Liver (tissue), 9 donors: Measurements from ENCODE around the gene CMIP. TPM values are rescaled to one million over a fixed set of nuclear protein-coding genes. Genes with fewer than 3 reads are reported as not detected.

Source experiments
- DNase-seq: peaks from one replicate; pipeline ENCODE4 v3.0.0-alpha.2; 2017; ENCODE audit warnings: low spot score
- H3K27ac ChIP-seq, 2 donors: one replicate each; pipeline ENCODE4 v1.7.0; 2013; ENCODE audit warnings: inconsistent platforms in 2 of 2, low read length in 2 of 2, control low read depth in 1 of 2, low read depth in 1 of 2, mild to moderate bottlenecking in 1 of 2
- H3K27me3 ChIP-seq, 4 donors: one replicate each; pipeline versions ENCODE4 v1.6.1 to v1.7.0; 2013; ENCODE audit warnings: low read length in 3 of 4, inconsistent platforms in 1 of 4, mild to moderate bottlenecking in 1 of 4, moderate library complexity in 1 of 4; ENCODE audit not compliant: control insufficient read depth in 4 of 4, insufficient read depth in 4 of 4
- H3K36me3 ChIP-seq, 4 donors: one replicate each; pipeline versions ENCODE4 v1.6.1 to v1.7.0; 2013; ENCODE audit warnings: low read length in 3 of 4, mild to moderate bottlenecking in 3 of 4, low read depth in 1 of 4, moderate library complexity in 1 of 4; ENCODE audit not compliant: control insufficient read depth in 4 of 4, insufficient read depth in 3 of 4
- H3K4me1 ChIP-seq, 4 donors: one replicate each; pipeline versions ENCODE4 v1.6.1 to v1.7.0; 2013; ENCODE audit warnings: low read length in 3 of 4, mild to moderate bottlenecking in 3 of 4, moderate library complexity in 1 of 4; ENCODE audit not compliant: control insufficient read depth in 4 of 4, insufficient read depth in 4 of 4
- H3K4me3 ChIP-seq, 3 donors: one replicate each; pipeline versions ENCODE4 v1.6.1 to v1.7.0; 2013; ENCODE audit warnings: low read length in 3 of 3, control low read depth in 1 of 3, low read depth in 1 of 3, mild to moderate bottlenecking in 1 of 3
- H3K9ac ChIP-seq, 2 donors: one replicate each; pipeline ENCODE4 v1.7.0; 2013; ENCODE audit warnings: low read length in 2 of 2, mild to moderate bottlenecking in 2 of 2, moderate library complexity in 2 of 2, control low read depth in 1 of 2, low read depth in 1 of 2
- H3K9me3 ChIP-seq, 4 donors: one replicate each; pipeline versions ENCODE4 v1.6.1 to v1.7.0; 2013; ENCODE audit warnings: low read length in 3 of 4; ENCODE audit not compliant: control insufficient read depth in 4 of 4
- EGR1 ChIP-seq, 2 donors: IDR thresholded peaks; 2 replicates each; pipeline ENCODE4 v1.6.1; 2016 to 2018; ENCODE audit warnings: antibody characterized with exemption in 2 of 2, low read depth in 2 of 2
- FOXA1 ChIP-seq: IDR thresholded peaks from 2 replicates; pipeline ENCODE4 v1.6.1; 2016; ENCODE audit warnings: antibody characterized with exemption
- FOXA2 ChIP-seq: IDR thresholded peaks from 2 replicates; pipeline ENCODE4 v1.6.1; 2016; ENCODE audit warnings: antibody characterized with exemption
- GABPA ChIP-seq, 2 donors: IDR thresholded peaks in 1 of 2; conservative IDR thresholded peaks in 1 of 2; 2 replicates each; pipeline ENCODE4 v1.6.1; 2016; ENCODE audit warnings: antibody characterized with exemption in 2 of 2, mild to moderate bottlenecking in 1 of 2, moderate library complexity in 1 of 2
- HNF4A ChIP-seq, 2 donors: conservative IDR thresholded peaks; 2 replicates each; pipeline ENCODE4 v1.6.1; 2016; ENCODE audit warnings: antibody characterized with exemption in 2 of 2, mild to moderate bottlenecking in 2 of 2
- JUND ChIP-seq, 2 donors: IDR thresholded peaks; 2 replicates each; pipeline ENCODE4 v1.6.1; 2016; ENCODE audit warnings: antibody characterized with exemption in 2 of 2
- RAD21 ChIP-seq, 2 donors: IDR thresholded peaks; 2 replicates each; pipeline ENCODE4 v1.6.1; 2016; ENCODE audit warnings: antibody characterized with exemption in 2 of 2, mild to moderate bottlenecking in 2 of 2
- RXRA ChIP-seq, 2 donors: IDR thresholded peaks; 2 replicates each; pipeline ENCODE4 v1.6.1; 2017 to 2018; ENCODE audit warnings: antibody characterized with exemption in 2 of 2, mild to moderate bottlenecking in 1 of 2
- SP1 ChIP-seq: IDR thresholded peaks from 2 replicates; pipeline ENCODE4 v1.6.1; 2018; ENCODE audit warnings: antibody characterized with exemption, mild to moderate bottlenecking
- TAF1 ChIP-seq: conservative IDR thresholded peaks from 2 replicates; pipeline ENCODE4 v1.6.1; 2016; ENCODE audit warnings: antibody characterized with exemption, mild to moderate bottlenecking
- WGBS: extraction: QIAGEN DNeasy Blood & Tissue Kit; methylation state at CpG from one replicate; pipeline ENCODE4 v1.1.7; 2013; 5-methylcytosine and 5-hydroxymethylcytosine counted together
- polyA plus RNA-seq, 2 donors: library from polyadenylated mRNA; stranded (reverse) in 1 of 2; unstranded in 1 of 2; fragments of 200-250 nt in 1 of 2; fragments of >200 nt in 1 of 2; fragmentation: Nextera tagmentation in 1 of 2; extraction: Ambion mirVana in 1 of 2; gene quantifications; one replicate each; pipeline versions ENCODE4 v1.2.1 to v1.2.3, GENCODE V29; 2013 to 2015
- total RNA-seq, 2 donors: library from RNA; depleted of rRNA; stranded (reverse); fragments of >200 nt; gene quantifications; one replicate each; pipeline ENCODE4 v1.2.3, GENCODE V29; 2014
- TF ChIP-seq, protein P1 (sequence below): fragments of 150-350 bp; IDR thresholded peaks from 2 replicates; pipeline ENCODE4 v1.5.1; 2017; ENCODE audit warnings: improper control_type of control experiment, low read depth, low read length; ENCODE audit not compliant: missing input control
- TF ChIP-seq, protein P2 (sequence below): IDR thresholded peaks from 2 replicates; pipeline ENCODE4 v1.6.1; 2016; ENCODE audit warnings: antibody characterized with exemption
- TF ChIP-seq, protein P3 (sequence below): IDR thresholded peaks from 2 replicates; pipeline ENCODE4 v1.6.1; 2016; ENCODE audit warnings: antibody characterized with exemption
- TF ChIP-seq, protein P4 (sequence below): IDR thresholded peaks from 2 replicates; pipeline ENCODE4 v1.6.1; 2016; ENCODE audit warnings: antibody characterized with exemption, mild to moderate bottlenecking
- TF ChIP-seq, protein P5 (sequence below): IDR thresholded peaks from 2 replicates; pipeline ENCODE4 v1.6.1; 2016; ENCODE audit warnings: antibody characterized with exemption
- donor health status: healthy.
- donor health status: healthy.
- donor health status: healthy.
- donor health status: healthy.
- donor health status: healthy.

The CMIP gene
- total and polyA plus RNA-seq, 4 donors, result 1.7 to 15.6 (median 10.1) TPM

DNA sequence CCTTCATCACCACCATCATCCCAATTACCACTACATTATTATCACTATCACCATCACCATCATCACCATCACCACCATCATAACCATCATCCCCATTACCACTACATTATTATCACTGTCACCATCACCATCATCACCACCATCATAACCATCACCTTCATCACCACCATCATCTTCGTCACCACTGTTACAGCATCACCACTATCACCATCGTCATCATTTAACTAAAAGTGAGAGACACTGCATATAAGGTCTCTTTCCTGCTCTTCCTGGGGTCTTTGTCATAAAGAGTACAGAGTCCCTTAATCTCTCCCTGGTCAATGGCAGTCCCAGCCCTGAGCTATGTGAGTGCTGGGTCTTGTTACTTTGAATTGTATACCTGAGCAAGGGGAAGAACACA is 133.5 kb downstream of the CMIP start (continued):
- TF ChIP-seq, protein P1, sequence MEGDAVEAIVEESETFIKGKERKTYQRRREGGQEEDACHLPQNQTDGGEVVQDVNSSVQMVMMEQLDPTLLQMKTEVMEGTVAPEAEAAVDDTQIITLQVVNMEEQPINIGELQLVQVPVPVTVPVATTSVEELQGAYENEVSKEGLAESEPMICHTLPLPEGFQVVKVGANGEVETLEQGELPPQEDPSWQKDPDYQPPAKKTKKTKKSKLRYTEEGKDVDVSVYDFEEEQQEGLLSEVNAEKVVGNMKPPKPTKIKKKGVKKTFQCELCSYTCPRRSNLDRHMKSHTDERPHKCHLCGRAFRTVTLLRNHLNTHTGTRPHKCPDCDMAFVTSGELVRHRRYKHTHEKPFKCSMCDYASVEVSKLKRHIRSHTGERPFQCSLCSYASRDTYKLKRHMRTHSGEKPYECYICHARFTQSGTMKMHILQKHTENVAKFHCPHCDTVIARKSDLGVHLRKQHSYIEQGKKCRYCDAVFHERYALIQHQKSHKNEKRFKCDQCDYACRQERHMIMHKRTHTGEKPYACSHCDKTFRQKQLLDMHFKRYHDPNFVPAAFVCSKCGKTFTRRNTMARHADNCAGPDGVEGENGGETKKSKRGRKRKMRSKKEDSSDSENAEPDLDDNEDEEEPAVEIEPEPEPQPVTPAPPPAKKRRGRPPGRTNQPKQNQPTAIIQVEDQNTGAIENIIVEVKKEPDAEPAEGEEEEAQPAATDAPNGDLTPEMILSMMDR, result no peak
- no peak for TF ChIP-seq SP1

DNA sequence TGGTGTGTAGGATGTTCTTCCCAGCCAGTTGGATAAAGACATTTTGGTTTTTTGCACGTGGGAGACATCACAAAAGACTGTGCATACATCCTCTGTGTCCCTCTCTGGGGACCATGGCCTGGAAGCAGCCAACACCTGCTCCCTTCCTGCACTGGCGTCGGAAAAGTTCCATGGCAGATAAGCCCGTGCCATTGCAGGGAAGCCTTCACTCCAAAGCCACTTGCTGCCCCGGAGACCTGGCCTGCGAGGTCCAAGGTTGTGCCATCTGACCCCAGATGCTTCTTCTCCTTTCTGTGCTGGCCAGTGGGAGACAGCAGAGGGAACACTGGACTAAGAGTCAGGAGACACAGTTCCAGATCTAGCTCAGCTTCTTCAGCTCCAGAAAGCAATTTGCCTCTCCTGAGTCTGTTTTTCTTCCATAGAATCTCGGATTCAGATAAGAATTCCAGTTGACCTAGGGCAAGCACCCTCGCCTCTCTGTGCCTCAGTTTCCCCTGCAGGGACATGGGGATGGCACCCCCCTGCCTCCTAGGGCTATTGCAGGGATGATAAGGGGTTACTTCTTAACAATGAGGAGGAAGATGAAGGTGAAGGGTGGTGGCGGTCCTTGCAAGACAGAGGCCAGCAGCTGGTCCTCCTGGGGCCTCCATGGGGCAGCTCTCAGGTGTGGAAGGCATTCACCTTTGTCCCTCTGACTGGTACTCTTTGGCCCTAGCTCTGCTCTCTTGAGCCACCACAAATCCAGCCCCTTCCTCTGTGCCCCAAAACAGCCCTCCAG is 134.2 kb downstream of the CMIP start:
- TF ChIP-seq, protein P2, sequence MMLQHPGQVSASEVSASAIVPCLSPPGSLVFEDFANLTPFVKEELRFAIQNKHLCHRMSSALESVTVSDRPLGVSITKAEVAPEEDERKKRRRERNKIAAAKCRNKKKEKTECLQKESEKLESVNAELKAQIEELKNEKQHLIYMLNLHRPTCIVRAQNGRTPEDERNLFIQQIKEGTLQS, result no peak
- TF ChIP-seq TAF1 (no peak), FOXA2 (no peak)
- TF ChIP-seq, protein P1, result no peak
- no peak overlapping the region for H3K4me3 ChIP-seq
- WGBS, result 86% methylated on average over 9 of the region's 9 CpGs
- H3K27me3 ChIP-seq, result no peaks in the 10 kb centered on the region
- H3K4me1 ChIP-seq, result peaks cover 7 to 31% (median 22%) of the 10 kb centered on the region in 4 donors
- no peaks in the 10 kb centered on the region for H3K36me3 ChIP-seq
- H3K9me3 ChIP-seq, result no peaks in the 10 kb centered on the region
- no peak for DNase-seq
- no peak overlapping the region for H3K27ac ChIP-seq
- no peak overlapping the region for H3K9ac ChIP-seq

DNA sequence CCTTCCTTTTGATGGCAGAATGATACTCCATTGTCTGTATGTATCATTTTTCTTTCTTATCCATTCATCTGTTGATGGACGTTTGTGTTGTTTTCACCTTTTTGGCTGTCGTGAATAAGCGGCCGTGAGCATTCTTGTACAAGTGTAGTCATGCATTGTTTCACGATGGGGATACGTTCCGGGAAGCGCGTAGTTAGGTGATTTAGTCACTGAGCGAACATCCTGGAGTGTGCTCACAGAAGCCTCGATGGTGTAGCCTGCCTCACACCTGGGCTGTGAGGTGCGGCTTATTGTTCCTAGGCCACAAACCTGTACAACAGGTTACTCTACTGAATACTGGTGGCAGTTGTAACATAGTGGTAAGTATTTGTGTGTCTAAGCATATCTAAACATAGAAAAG is 136.5 kb downstream of the CMIP start:
- H3K4me1 ChIP-seq, result peaks cover 7 to 24% (median 14%) of the 10 kb centered on the region in 4 donors
- H3K36me3 ChIP-seq, result no peaks in the 10 kb centered on the region
- WGBS, result 73% methylated on average over 12 of the region's 12 CpGs
- no peak overlapping the region for H3K9ac ChIP-seq
- H3K27me3 ChIP-seq, result no peaks in the 10 kb centered on the region
- no peak overlapping the region for H3K4me3 ChIP-seq
- DNase-seq, result no peak
- H3K27ac ChIP-seq, result peak overlapping the region; percentile 2 to 28
- no peaks in the 10 kb centered on the region for H3K9me3 ChIP-seq
- no peak for TF ChIP-seq GABPA (IDR thresholded peaks at IDR 0.05 in 1 of 2, conservative IDR thresholded peaks at IDR 0.05 in 1 of 2)
- TF ChIP-seq TAF1, result no peak
- no peak for TF ChIP-seq HNF4A (conservative IDR thresholded peaks at IDR 0.05)
- TF ChIP-seq FOXA2, result no peak
- no peak for TF ChIP-seq EGR1 (IDR thresholded peaks at IDR 0.05; ENCODE audit: low read depth in 2 of 2)
- TF ChIP-seq, protein P1, result no peak
- TF ChIP-seq, protein P3, sequence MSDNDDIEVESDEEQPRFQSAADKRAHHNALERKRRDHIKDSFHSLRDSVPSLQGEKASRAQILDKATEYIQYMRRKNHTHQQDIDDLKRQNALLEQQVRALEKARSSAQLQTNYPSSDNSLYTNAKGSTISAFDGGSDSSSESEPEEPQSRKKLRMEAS, result no peak
- TF ChIP-seq JUND (IDR thresholded peaks at IDR 0.05), result no peak
- no peak for TF ChIP-seq SP1
- TF ChIP-seq RXRA (IDR thresholded peaks at IDR 0.05), result no peak
- TF ChIP-seq, protein P4, sequence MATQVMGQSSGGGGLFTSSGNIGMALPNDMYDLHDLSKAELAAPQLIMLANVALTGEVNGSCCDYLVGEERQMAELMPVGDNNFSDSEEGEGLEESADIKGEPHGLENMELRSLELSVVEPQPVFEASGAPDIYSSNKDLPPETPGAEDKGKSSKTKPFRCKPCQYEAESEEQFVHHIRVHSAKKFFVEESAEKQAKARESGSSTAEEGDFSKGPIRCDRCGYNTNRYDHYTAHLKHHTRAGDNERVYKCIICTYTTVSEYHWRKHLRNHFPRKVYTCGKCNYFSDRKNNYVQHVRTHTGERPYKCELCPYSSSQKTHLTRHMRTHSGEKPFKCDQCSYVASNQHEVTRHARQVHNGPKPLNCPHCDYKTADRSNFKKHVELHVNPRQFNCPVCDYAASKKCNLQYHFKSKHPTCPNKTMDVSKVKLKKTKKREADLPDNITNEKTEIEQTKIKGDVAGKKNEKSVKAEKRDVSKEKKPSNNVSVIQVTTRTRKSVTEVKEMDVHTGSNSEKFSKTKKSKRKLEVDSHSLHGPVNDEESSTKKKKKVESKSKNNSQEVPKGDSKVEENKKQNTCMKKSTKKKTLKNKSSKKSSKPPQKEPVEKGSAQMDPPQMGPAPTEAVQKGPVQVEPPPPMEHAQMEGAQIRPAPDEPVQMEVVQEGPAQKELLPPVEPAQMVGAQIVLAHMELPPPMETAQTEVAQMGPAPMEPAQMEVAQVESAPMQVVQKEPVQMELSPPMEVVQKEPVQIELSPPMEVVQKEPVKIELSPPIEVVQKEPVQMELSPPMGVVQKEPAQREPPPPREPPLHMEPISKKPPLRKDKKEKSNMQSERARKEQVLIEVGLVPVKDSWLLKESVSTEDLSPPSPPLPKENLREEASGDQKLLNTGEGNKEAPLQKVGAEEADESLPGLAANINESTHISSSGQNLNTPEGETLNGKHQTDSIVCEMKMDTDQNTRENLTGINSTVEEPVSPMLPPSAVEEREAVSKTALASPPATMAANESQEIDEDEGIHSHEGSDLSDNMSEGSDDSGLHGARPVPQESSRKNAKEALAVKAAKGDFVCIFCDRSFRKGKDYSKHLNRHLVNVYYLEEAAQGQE, result no peak
- TF ChIP-seq, protein P5, sequence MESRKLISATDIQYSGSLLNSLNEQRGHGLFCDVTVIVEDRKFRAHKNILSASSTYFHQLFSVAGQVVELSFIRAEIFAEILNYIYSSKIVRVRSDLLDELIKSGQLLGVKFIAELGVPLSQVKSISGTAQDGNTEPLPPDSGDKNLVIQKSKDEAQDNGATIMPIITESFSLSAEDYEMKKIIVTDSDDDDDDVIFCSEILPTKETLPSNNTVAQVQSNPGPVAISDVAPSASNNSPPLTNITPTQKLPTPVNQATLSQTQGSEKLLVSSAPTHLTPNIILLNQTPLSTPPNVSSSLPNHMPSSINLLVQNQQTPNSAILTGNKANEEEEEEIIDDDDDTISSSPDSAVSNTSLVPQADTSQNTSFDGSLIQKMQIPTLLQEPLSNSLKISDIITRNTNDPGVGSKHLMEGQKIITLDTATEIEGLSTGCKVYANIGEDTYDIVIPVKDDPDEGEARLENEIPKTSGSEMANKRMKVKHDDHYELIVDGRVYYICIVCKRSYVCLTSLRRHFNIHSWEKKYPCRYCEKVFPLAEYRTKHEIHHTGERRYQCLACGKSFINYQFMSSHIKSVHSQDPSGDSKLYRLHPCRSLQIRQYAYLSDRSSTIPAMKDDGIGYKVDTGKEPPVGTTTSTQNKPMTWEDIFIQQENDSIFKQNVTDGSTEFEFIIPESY, result no peak
- no peak for TF ChIP-seq RAD21 (IDR thresholded peaks at IDR 0.05)
- TF ChIP-seq, protein P2, result no peak
- TF ChIP-seq FOXA1, result no peak
